Measurements from ENCODE around the gene CALM1.

- TF ChIP-seq POLR2AphosphoS5 (IDR thresholded peaks at IDR 0.05; ENCODE audit: low read depth, low read length), result no peak
- TF ChIP-seq REST (IDR thresholded peaks at IDR 0.05; ENCODE audit: insufficient read depth in 1 of 2, low read depth in 2 of 2, low read length in 2 of 2), result no peak
- TF ChIP-seq SIN3A (IDR thresholded peaks at IDR 0.05; ENCODE audit: borderline replicate concordance, insufficient read depth, low read length), result no peak
- TF ChIP-seq TAF1 (IDR thresholded peaks at IDR 0.05; ENCODE audit: borderline replicate concordance, insufficient read depth, low read length), result no peak
These were observed 20.9 kb upstream of the CALM1 start for GRCh38 chr14:90375934-90376333.
